Retina (tissue), 1 donor: ENCODE results near the gene AP3D1.
A peak's percentile ranks its signal among the peaks of the same experiment; 100 is the strongest.
"Not testable (repeated sequence)": the region's sequence is repeated elsewhere in the genome, so short reads cannot be mapped to it uniquely, and the experiment has no call there.

Experiments used
- DNase-seq: peaks from one replicate; pipeline ENCODE4 v3.0.0-alpha.2; 2016

The AP3D1 gene

DNA sequence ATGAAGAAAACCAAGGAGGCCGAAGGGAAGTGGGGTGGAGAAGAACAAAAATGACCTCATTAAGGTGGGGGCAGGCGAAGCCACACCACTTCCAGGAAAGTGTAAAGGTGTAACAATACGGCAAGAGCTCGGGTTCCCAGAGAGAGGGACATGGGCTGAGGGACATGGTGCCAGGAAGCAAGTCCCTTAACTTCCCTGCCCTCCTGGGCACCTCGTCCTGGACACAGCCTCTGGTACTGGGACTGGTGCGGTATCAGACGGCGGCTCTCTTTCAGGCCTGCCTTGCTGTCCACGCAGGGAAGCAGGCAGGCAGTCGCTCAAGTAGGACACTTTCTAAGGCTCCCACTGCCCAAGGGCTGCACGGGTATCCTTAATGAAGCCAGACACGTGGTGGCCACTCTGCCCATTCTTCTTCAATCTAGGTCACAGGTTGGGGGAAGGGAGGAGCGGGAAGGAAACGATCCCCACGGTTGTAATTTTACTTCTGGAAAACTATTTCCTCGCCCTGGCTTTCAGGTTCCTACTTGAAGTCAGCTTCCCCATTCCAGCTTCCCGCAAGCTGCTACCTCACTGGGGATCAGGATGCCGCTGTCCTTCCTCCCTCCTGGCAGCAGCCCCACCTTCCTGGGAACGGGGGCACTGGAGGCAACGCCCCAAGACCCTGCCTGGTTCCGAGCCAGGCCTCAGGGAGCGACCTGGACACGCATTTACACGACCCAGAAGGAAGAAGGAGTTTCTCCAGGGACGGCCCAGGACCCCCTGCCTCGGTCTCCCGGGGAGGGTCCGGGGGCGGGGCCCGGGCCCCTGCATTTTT lies 1.2 kb downstream of the AP3D1 start:
- DNase-seq: peak; percentile 72

GRCh38 chr19:2148482-2149135 lies 2.8 kb downstream of the AP3D1 start:
- DNase-seq: no peak

GRCh38 chr19:2145831-2146241 lies 5.5 kb downstream of the AP3D1 start:
- DNase-seq: no peak

- no peak for DNase-seq
These were observed 7.2 kb downstream of the AP3D1 start for GRCh38 chr19:2144190-2144589.

DNA sequence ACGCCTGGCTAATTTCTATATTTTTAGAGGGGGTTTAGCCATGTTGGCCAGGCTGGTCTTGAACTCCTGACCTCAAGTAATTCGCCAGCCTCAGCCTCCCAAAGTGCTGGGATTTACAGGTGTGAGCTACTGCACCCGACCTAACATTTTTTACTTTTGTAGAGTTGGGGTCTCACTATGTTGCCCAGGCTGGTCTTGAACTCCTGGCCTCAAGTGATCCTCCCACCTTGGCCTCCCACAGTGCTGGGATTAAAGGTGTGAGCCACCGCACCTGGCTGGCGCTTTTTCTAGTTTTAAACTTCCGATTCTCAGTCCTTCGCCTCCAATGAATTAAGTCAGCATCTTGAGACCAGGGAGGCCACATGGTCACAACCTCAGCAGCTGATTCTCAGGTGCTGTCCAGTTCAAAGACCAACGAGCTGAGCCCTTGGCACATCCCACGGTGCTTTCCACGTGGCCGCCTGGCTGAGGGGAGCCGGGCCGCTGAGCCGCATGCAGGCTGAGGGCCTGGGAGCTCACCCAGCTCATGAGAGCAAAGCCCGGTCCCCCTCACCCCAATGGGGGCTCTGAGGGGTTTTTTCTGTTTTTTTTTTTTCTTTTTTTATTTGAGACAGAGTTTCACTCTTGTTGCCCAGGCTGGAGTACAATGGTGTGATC lies 9.1 kb downstream of the AP3D1 start:
- no peak for DNase-seq

- no peak for DNase-seq
These were observed 11.2 kb downstream of the AP3D1 start for GRCh38 chr19:2140138-2140569.

GRCh38 chr19:2139385-2140137 lies 11.8 kb downstream of the AP3D1 start:
- DNase-seq: no peak

DNA sequence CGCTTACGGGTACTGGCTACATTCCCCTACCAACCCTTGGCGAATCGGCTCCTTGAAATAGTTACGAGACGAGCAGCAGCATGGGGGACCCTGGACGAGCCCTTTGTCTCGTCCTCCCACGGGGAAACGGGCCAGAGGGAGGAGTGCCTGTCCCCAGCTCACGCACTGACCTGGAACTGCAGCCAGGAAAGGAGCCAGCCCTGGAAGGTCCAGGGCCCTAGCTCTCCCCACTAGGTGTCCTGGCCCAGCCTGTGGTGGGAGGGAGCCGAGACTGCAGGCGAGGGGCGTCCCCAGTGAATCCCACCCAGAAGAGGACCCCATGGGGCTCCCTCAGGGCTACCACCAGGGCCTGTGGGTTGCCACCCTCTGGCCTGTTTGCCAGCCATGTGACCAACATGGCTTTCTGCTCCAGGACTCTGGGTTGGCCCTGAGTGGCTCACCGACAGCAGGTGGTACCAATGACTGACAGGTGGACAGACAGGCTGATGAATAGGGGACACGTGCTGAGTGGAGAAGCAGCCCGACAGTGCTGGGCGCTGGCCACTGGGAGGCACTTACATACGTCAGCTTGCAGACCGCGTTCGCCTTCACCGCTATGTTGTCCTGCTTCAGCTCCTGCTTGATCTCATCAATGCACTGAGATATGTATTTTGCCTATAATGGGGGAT lies 13.2 kb downstream of the AP3D1 start:
- no peak for DNase-seq

GRCh38 chr19:2136796-2137195 lies 14.6 kb downstream of the AP3D1 start:
- no peak for DNase-seq

DNA sequence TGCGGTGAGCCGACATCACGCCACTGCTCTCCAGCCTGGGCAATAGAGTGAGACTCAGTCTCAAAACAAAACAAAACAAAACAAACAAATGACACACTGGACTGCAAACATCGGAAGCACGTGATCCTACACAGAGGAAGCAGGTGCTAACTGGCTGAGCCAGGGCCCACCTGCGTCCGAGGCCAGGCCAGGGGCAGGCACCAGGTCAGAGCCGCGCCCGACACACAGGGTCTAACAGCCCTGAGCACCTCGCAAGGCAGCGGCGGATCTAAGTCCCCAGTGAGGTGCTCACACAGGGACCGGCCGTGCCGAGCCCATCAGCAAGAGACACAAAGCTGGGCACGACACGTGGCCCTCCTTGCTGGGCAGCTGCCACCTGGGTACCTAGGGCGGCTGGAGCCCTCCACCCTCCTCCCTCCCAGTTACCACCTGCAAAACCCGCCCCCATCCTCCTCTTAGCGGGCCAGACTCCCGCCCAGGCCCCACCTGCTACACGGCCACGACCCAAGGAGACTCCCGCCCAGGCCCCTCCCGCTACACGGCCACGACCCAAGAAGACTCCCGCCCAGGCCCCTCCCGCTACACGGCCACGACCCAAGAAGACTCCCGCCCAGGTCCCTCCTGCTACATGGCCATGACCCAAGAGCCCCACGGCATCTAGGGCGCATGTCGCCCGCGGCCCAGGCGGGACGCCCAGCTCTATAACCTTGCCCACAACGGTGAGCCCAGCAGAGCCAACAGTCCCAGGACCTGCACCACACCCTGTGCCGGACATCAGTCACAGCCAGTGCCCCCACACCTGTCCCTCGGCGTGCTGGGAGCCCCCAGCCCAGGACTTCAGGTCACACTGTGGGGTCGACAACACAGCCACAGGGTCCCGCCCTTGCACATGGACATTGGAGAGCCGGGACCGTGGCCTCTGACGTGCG lies 15.6 kb downstream of the AP3D1 start:
- no peak for DNase-seq

- DNase-seq: no peak
These were observed 18.5 kb downstream of the AP3D1 start for GRCh38 chr19:2132731-2133490.

DNA sequence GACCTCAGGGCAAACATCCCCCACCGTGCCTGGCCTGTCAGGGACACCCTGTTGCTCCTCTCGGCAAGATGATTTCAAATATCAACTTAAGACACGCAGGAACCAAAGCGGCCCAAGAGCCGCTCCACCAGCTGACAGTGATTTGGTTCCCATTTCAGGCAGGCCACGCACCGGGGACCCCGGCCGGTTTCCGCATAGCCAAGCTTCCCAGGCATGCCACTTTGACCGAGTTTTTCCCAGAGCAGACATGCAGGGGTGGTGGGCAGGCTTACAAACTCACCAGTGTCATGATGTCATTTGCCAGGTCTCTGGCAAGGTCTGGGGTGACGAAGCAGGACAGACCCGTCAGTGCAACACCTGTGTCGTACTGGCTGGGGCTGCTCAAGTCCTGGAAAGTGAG lies 19.2 kb downstream of the AP3D1 start:
- no peak for DNase-seq

GRCh38 chr19:2131012-2131975 lies 20.1 kb downstream of the AP3D1 start:
- DNase-seq: not testable (repeated sequence)

- DNase-seq: no peak
These were observed 21.2 kb downstream of the AP3D1 start for GRCh38 chr19:2129892-2130770.

- DNase-seq: no peak
These were observed 21.9 kb downstream of the AP3D1 start for GRCh38 chr19:2129486-2129885.

- no peak for DNase-seq
These were observed 22.3 kb downstream of the AP3D1 start for GRCh38 chr19:2129022-2129421.

DNA sequence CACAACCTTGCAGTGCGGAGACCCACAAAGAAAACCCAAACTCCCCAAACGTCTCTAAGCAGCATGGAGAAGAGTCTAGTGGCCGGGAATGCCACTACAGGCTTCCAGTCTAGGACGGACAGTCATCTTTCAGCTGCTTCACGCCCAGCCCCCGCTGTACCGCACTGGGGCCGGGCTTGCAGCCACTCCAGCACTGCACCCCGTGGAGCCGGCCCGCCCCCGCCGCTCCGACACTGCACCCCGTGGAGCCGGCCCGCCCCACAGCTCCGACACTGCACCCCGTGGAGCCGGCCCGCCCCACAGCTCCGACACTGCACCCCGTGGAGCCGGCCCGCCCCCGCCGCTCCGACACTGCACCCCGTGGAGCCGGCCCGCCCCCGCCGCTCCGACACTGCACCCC lies 23.1 kb downstream of the AP3D1 start:
- DNase-seq: not testable (repeated sequence)

DNA sequence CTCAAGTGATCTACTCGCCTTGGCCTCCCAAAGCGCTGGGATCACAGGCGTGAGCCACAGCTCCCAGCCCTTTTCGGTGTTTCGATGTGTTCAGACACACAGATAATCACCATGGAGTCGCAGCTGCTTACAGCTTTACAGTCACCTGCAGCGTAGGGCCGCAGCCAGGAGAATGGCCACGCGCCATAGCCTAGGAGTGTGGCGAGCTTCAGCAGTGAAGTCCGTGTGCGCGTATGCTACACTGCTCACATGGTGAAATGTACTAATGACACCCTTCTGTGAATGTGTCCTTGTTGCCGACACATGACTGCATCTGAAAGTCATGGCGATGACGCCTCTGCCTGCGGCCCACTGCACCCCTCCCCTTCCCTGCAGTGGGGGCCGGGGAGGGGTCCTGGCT lies 23.6 kb downstream of the AP3D1 start:
- DNase-seq: no peak
